Measurements from ENCODE around the gene SFPQ. TPM values are rescaled to one million over a fixed set of nuclear protein-coding genes. Genes with fewer than 3 reads are reported as not detected.

The SFPQ gene
- total RNA-seq, 1 donor from 2014 or later: 79.2 TPM

DNA sequence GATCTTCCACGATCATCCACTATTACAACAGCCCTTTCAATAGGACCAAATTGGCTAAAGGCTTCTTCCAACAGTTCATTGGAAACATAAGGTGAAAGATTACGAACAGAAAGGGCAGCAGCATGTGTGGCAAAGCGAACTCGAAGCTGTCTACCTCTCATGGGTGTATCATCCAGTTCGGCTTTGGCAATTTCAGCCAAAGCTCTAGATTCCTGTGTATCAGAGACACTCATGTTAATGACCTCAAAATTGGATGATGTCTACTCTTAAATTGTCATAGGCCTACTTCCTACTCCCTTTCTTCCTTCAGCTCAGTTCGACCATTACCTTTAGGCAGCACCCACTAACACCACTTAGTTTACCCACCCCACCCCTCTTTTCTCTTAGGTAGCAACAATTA lies 2.2 kb downstream of the SFPQ start:
- DNase-seq (ENCODE audit: missing footprints) (no peak), ATAC-seq (no peak)
- intact Hi-C loops (cut with DNase I): loop anchor here (5.0 to 10.0 kb wide), 3 partner anchors 77 to 364 kb away; partner anchors contain the start of genes KIAA0319L, NCDN, ZMYM4 and ZMYM6

DNA sequence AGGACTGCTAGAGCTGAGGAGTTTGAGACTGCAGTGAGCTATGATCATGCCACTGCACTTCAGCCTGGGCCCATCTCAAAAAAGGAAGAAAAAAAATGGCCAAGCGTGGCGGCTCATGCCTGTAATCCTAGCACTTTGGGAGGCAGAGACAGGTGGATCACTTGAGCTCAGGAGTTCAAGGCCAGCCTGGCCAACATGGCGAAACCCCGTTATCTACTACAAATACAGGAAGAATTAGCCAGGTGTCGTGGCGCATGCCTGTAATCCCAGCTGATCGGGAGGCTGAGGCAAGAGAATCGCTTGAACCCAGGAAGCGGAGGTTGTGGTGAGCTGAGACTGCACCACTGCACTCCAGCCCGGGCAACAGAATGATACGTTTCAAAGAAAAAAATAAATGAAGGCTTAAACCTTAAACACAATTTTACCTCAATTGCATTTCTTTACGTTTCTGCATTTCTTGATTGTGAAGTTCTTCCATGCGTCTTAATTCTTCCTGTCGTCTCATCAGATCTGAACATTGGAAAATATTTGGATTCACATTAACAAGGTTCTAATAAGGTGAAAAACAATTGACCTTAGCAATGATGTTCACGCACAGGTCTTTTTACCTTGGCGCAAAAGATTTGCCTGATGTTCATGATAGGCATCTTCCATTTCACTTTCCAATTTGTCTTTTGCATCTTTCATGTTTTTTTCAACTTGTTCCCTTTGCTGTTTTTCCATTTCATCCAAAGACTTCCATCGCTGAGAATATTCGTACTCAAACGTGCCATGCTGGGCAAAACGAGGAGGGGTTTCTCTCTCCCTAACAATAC lies 4.2 kb downstream of the SFPQ start:
- DNase-seq (ENCODE audit: missing footprints): no peak
- ATAC-seq: no peak
- intact Hi-C loops (cut with DNase I): no loop called here

DNA sequence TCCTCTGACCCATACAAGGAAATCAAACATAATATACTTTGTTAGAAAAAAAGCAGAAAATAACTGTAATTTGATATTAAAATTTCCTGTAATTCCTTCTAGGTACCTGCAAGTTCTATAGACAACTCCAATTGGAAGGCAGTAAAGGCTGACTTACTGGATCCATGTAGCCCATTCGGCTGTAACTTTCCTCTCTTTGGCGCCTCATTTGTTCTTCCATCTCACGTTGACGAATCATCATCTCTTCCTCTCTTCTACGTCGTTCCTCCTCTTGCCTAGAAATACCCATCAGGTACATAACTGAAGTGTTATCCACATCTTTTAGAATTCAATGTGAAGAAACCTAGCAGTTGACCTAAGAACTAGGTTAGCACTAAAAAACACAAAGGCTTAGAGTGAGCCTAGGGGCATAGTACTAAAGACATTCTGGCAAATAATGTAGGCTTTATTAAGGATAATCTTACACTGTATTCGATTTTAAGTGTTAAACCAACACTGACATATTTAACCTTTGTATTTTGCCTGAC lies 5.1 kb downstream of the SFPQ start:
- intact Hi-C loops (cut with DNase I): no loop called here
- ATAC-seq (no peak), DNase-seq (ENCODE audit: missing footprints) (no peak)

DNA sequence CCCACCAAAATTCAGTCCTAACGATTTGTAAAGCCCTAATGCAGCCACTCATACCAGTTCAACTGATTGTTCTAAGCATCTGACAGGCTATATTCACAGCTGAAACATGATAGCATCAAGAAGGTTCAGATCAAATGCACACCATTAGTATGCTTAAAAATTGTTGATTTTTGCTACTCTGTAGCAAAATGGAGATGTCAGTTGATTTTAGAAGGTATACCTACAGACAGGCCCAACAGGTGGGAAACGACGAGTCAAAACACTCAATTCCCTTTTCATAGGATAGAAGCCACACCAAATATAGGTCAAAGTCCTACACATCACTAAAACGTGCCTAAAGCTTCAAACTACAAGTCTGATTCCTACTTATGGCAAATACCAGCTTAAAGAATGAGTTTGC lies 6.7 kb downstream of the SFPQ start:
- ATAC-seq: no peak
- intact Hi-C loops (cut with DNase I): no loop called here

DNA sequence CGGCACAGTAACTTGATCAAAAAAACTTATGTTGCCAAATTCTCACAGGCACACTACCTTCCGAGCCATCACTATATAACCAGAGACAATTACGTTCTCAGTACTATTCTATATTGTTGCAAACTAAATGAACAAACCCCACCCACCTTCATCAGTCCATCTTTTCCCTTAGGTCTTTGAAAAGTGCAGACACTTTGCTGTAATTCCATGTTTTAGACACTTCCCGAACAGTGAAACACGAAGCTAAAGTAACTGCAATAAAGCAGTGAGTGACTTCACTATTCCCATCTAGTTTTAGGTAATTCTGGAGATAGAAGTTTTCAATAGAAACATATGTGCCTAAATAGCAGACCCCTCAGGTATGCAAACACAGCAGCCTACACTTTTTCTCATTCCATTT lies 7.7 kb downstream of the SFPQ start:
- intact Hi-C loops (cut with DNase I): no loop called here
- DNase-seq (ENCODE audit: missing footprints): no peak
- no peak for ATAC-seq

More for the DNA sequence above, 6.7 kb downstream of the SFPQ start:
- DNase-seq (ENCODE audit: missing footprints): no peak

DNA sequence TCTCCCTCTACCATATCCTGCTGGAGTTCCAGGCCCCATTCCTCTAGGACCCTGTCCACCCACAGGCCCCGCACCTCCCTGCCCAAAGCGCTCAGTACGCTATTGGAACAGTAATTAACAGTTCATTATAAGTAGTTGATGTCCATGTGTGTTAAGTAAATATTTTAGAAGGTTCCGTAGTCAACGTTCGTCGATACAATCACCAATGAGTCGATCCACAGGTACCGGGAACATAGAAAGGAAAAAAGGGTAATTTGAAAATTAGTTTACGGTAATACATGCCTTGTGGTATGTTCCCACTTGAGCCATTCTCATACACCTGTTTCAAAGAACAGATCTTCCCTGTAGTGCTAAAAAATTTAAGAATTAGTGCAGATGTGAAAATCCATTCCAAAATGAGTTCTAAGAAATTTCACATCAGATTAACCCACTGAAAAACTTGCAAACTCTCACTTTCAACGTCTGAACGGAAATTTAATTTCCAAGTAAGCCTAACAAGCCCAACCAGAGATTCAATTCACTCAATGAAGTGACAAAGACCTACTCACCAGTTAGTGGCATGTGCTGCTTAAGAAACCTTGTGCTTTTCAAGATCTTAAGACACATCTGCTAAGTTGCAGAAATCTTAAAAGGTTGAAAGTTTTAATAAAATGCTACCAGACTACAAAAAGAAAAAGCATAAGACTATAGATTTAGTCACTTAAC lies 8.3 kb downstream of the SFPQ start:
- intact Hi-C loops (cut with DNase I): no loop called here
- no peak for ATAC-seq
- no peak for DNase-seq (ENCODE audit: missing footprints)

DNA sequence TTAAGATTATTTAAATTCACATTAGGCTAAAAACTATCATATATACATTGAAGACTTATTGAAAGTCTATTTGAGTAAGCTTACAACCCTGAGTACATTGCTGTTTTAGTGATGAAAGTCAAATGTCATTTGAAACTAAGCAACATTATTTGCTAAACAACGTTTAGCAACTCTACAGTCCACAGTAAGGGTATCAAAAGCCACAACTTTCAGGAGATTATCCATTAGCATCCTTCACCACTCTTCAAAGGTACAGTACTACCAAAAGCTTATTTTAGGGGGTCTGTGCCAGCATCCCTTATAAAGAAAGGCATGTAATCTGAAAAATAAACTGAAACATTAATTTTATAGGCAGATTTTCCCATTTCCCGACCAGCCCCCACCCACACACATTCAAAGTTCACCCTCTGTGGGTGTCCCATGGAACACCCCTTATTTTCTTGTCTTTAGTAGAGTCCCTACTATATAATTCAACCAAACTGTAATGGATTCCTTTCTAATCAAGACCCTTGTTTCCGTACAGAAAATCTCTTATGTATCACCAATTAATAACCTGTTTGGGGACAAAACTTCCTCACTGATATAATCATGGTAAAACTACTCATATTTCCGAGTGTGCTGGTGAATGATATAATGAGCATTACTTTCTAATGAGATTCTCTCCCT lies 11.0 kb downstream of the SFPQ start:
- intact Hi-C loops (cut with DNase I): no loop called here
- ATAC-seq (no peak), DNase-seq (ENCODE audit: missing footprints) (no peak)

DNA sequence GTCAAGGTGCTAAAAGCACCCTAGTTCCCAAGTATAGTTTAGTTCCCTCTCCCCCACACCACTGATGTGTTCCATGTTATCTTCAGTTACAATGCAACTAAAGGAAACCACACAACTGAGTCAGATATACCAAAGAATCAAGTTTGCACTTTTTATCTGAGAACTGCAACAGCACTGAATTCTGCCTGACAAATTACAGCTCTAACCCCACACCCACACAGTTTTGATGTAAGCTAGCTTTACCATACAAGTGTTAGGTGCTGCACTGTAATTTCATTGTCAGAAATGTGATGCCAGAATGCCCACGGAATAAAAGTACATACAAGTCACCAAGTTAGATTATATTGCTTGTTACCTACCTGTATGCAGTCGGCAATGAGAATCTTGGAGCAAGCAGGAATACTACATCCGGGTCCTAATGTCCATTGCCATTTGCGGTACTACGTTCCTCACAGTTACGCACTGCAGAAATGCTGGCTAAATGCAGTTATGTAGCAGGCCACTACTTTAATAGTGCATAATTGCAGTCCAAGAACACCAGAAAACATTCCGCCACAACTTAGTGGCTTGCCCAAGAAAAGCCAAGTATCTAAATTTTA lies 12.1 kb downstream of the SFPQ start:
- ATAC-seq (no peak), DNase-seq (ENCODE audit: missing footprints) (no peak)
- intact Hi-C loops (cut with DNase I): no loop called here

DNA sequence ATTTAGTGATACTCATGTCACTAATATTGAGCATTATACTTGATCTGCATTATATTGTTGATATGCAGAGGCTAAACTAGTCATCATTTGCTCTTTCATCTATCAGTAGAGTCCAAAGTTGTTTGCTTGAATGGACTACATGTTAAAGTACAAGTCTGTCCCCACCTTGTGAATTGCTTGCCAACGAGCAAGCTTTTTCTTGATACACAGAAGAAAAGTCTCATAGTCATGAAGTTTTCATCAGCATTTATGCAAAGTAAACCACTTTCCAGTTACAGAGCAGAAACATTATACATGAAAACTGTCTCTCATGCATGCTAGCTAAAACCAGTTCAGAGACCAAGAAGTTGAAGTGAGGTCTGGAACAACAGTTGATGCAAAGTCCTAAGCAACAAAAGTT lies 13.0 kb downstream of the SFPQ start:
- no peak for ATAC-seq
- DNase-seq (ENCODE audit: missing footprints): no peak
- intact Hi-C loops (cut with DNase I): no loop called here

DNA sequence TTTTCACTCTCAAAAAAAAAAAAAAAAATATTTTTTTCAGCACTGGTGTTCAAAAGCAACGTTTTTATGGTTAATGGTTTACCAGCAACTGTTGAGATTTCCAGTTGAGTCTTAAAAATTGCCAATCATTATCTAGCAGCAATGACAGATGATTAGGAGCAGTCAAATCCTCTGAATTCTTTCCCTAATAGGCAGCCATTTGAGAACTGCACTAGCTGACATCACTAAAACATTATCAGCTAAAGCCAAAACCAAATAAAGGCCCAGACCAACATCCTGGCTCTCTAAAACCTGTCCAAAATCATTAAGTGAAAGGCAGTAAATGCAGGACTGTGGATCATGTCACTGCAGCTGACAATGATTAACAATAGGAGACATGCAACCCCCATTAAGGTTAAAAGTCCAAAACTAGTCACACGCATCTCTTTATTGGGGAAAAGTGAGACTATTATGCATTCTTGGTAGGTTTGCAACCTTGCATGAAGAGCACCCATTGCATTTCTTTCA lies 14.0 kb downstream of the SFPQ start:
- intact Hi-C loops (cut with DNase I): no loop called here
- ATAC-seq: no peak

DNA sequence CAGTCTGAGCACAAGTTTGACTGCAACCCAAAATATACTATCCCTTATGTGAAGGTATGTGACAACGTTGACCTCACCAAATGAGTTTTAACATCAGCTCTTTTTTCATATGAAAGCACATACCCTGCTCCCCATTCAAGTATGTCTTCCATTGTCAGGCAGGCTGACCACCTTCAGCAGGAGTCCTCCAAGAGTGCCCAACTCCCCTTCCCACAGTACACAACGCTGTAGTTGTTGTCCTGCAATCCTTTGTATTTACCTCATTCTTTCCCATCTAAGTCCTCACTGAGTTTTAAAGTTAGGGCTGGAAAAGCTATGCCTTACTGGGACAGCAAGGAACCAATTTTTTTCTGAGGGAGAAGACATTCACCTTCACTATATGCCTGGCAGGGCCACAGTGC lies 14.7 kb downstream of the SFPQ start:
- intact Hi-C loops (cut with DNase I): no loop called here
- ATAC-seq: no peak

More for the DNA sequence above, 14.0 kb downstream of the SFPQ start:
- DNase-seq (ENCODE audit: missing footprints): no peak

DNA sequence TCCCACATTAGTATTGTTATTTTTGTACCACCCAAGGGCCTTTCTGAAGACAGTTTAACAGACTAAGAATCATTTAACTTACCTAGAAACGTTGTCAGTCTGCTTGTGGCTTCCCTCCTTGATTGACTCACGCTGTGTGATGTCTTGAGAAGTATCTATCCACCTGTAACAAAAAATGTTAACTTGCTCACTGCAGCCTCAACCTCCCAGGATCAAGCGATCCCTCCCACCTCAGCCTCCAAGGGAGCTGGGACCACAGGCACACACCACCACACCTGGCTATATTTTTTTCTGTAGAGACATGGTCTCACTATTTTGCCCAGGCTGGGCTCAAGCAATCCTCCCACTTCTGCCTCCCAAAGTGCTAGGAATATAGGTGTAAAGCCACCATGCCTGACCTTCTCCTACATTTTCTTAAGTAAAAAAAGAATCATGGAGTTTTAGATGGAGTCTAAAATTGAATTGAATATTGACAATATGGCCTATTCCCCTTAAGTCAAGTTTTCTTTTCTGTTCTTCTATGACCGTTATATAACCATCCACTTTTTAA lies 15.6 kb downstream of the SFPQ start:
- DNase-seq (ENCODE audit: missing footprints) (no peak), ATAC-seq (no peak)
- intact Hi-C loops (cut with DNase I): no loop called here

More for the DNA sequence above, 14.7 kb downstream of the SFPQ start:
- no peak for DNase-seq (ENCODE audit: missing footprints)

DNA sequence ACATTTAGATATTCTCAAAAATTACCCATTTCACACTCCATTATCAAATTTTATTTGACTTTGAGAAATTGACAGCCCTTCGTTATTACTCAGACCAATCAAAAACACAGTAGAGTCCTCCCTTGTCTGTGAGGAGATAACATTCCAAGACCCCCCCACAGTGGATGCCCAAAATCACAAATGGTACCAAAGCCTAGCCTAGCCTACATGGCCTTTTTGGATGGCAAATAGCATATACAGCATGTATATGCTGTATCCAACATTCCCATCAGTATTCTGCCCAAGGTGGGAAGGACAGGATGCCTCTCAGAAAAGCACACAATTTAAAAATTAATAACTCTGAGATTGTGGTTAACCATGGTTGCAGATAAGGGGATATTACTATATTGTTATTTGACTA lies 17.3 kb downstream of the SFPQ start:
- intact Hi-C loops (cut with DNase I): no loop called here
- ATAC-seq (no peak), DNase-seq (ENCODE audit: missing footprints) (no peak)

DNA sequence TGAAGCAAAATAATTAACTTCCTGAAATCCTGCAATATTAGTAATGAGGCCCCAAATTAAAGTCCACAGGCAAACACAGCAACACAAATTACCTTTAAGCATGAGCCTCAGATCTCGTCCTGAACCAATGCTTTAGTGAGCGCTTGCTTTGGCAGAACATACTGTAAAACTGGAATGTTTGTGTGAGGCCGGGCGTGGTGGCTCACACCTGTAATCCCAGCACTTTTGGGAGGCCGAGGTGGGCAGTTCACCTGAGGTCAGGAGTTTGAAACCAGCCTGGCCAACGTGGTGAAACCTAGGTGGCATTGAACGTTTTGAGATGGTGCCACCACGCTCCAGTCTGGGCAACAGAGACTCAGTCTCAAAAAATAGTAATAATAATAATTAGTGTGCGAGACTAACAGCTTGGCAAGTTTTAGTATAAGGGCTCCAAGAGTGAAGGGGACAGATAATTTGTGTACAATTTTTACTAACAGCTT lies 17.8 kb downstream of the SFPQ start:
- ATAC-seq: no peak
- intact Hi-C loops (cut with DNase I): no loop called here
- DNase-seq (ENCODE audit: missing footprints): no peak

DNA sequence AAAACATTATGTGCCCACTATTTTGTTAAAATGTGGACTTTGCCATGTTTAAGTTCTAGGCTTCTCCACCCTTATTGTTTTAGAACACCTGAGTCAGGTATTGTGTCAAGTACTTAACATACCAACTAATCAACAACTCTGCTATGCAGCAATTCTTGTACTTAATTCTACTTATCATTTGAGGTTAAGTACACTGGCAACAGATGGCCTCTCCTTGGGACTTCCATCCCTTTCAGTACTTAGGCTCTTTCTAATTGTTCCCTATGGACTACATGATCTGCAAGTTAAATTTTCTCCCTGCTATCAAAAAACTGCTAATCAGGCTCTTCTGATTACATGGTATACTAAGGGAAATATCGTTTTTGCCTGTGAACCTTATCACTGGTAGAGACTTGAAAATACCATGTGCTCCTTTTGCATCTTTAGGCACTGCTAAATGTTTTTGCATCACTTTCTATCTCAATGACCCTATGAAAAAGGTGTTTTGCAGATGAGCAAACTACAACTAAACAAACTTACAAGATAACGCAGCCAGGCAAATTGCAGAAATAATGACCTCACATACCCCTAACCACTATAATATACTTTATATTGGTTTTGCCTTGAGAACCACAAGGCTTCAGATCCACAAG lies 18.9 kb downstream of the SFPQ start:
- no peak for DNase-seq (ENCODE audit: missing footprints)
- intact Hi-C loops (cut with DNase I): no loop called here
- ATAC-seq: no peak

DNA sequence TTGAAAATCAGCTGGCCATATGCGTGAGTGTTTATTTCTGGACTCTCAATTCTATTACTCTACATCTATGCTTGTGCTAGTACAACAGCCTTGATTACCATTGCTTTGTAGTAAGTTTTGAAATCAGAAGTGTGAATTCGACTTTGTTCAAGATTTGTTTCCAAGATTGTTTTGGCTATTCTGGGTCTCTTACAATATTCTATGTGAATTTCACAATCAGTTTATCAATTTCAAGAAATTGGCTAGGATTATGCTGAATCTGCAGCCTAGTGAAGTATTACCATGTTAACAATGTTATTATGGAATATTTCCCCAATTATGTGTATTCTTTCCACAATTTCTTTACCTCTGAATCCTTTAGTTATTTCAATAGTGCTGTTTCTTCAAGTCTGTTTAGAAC lies 19.5 kb downstream of the SFPQ start:
- intact Hi-C loops (cut with DNase I): no loop called here
- DNase-seq (ENCODE audit: missing footprints): no peak
- ATAC-seq: no peak

DNA sequence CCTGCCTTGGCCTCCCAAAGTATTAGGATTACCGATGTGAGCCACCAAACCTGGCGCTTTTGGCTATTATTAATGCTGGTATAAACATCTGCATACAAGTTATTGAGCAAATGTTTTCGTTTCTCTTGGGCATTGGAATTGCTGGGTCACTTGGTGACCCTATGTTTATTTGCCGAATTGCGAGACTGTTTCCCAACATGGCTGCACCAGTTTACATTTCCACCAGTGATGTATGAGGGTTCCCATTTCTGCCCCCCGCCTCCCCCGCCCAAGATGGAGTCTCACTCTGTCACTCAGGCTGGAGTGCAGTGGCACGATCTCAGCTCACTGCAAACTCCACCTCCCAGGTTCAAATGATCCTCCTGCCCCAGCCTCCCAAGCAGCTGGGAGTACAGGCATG lies 20.9 kb downstream of the SFPQ start:
- DNase-seq (ENCODE audit: missing footprints) (no peak), ATAC-seq (no peak)
- intact Hi-C loops (cut with DNase I): no loop called here

DNA sequence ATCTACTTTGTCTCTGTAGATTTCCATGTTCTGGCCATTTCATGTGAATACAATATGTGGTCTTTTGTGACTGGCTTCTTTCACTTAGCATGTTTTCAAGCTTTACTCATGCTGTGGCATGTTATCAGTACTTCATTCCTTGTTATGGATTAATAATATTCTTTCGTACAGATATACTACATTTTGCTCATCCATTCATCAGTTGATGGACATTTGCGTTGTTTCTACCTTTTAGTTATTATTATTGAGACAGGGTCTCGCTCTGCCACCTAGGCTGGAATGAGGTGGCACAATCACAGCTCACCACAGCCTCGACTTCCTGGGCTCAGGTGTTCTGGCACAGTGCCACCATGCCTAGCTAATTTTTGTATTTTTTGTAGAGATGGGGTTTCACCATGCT lies 21.4 kb downstream of the SFPQ start:
- ATAC-seq: no peak
- DNase-seq (ENCODE audit: missing footprints): no peak
- intact Hi-C loops (cut with DNase I): no loop called here
